KMS-11 (cell line): ENCODE data around the gene SULT1A1.

Experiments used
- H2AFZ ChIP-seq: fragments of 200-600 bp; sonication (generic); 2 replicates; pipeline ENCODE4 v1.6.1; 2016; ENCODE audit warnings: antibody characterized with exemption, mixed run types, low read depth
- H3K27ac ChIP-seq: fragments of 200-600 bp; sonication (generic); 2 replicates; pipeline ENCODE4 v1.6.1; 2016; ENCODE audit warnings: mild to moderate bottlenecking, mixed run types
- H3K27me3 ChIP-seq: fragments of 200-600 bp; sonication (generic); 2 replicates; pipeline ENCODE4 v1.6.1; 2017; ENCODE audit warnings: mild to moderate bottlenecking, low read depth, mixed run types, moderate library complexity; ENCODE audit not compliant: insufficient read depth
- H3K36me3 ChIP-seq: fragments of 200-600 bp; sonication (generic); 2 replicates; pipeline ENCODE4 v1.6.1; 2017; ENCODE audit warnings: mild to moderate bottlenecking, mixed run types; ENCODE audit not compliant: insufficient read depth
- H3K4me1 ChIP-seq: fragments of 200-600 bp; sonication (generic); 2 replicates; pipeline ENCODE4 v1.6.1; 2016; ENCODE audit warnings: mild to moderate bottlenecking, low read depth, mixed run types; ENCODE audit not compliant: poor library complexity, severe bottlenecking
- H3K4me2 ChIP-seq: fragments of 200-600 bp; sonication (generic); 2 replicates; pipeline ENCODE4 v1.7.0; 2016; ENCODE audit warnings: mild to moderate bottlenecking, mixed run types
- H3K4me3 ChIP-seq: fragments of 200-600 bp; sonication (generic); IDR thresholded peaks from 2 replicates; pipeline ENCODE4 v1.6.1; 2017; ENCODE audit warnings: low read depth, low read length, mixed read lengths; ENCODE audit not compliant: insufficient read depth
- H3K79me2 ChIP-seq: fragments of 200-600 bp; sonication (generic); 2 replicates; pipeline ENCODE4 v1.6.1; 2016; ENCODE audit warnings: low read depth, mixed run types; ENCODE audit not compliant: insufficient read depth
- H3K9ac ChIP-seq: fragments of 200-600 bp; sonication (generic); 2 replicates; pipeline ENCODE4 v1.6.1; 2016; ENCODE audit warnings: mild to moderate bottlenecking, mixed run types
- H4K20me1 ChIP-seq: fragments of 200-600 bp; sonication (generic); 2 replicates; pipeline ENCODE4 v1.6.1; 2016; ENCODE audit warnings: mild to moderate bottlenecking, mixed run types; ENCODE audit not compliant: insufficient read depth
- CTCF ChIP-seq: fragments of 200-600 bp; sonication (generic); conservative IDR thresholded peaks from 2 replicates; pipeline ENCODE4 v1.6.1; 2017; ENCODE audit warnings: low read depth, mild to moderate bottlenecking, antibody characterized with exemption, low read length, moderate library complexity, mixed read lengths

The SULT1A1 gene

GRCh38 chr16:28562199-28562598 lies 47.6 kb downstream of the SULT1A1 start:
- Histone ChIP-seq H3K27ac (no peak overlapping the region), H4K20me1 (no peaks in the 10 kb centered on the region), H3K79me2 (no peaks in the 10 kb centered on the region), H3K9ac (no peak overlapping the region), H3K36me3 (no peaks in the 10 kb centered on the region; the same call in 1 of the 2 replicates), H3K4me3 (no peak overlapping the region), H2AFZ (no peak overlapping the region), H3K4me2 (no peak overlapping the region), H3K27me3 (no peaks in the 10 kb centered on the region), H3K4me1 (no peaks in the 10 kb centered on the region)
- no peak for TF ChIP-seq CTCF

GRCh38 chr16:28561557-28562187 lies 48.2 kb downstream of the SULT1A1 start:
- no peak for TF ChIP-seq CTCF
- no peak overlapping the region for H3K4me2 ChIP-seq
- H3K4me1 ChIP-seq, result no peaks in the 10 kb centered on the region
- no peak overlapping the region for H3K4me3 ChIP-seq
- H3K9ac ChIP-seq, result no peak overlapping the region
- H4K20me1 ChIP-seq, result no peaks in the 10 kb centered on the region
- no peak overlapping the region for H2AFZ ChIP-seq
- H3K27ac ChIP-seq, result no peak overlapping the region
- H3K36me3 ChIP-seq, result no peaks in the 10 kb centered on the region; the same call in 1 of the 2 replicates
- H3K79me2 ChIP-seq, result no peaks in the 10 kb centered on the region
- no peaks in the 10 kb centered on the region for H3K27me3 ChIP-seq

- Histone ChIP-seq H3K27me3 (no peaks in the 10 kb centered on the region), H3K79me2 (peaks cover 5% of the 10 kb centered on the region; the same call in 1 of the 2 replicates)
Measured at GRCh38 chr16:28558456-28558855, 51.4 kb downstream of the SULT1A1 start.

GRCh38 chr16:28556914-28557320 lies 52.9 kb downstream of the SULT1A1 start:
- Histone ChIP-seq H3K4me2 (no peak overlapping the region), H3K27ac (no peak overlapping the region), H3K36me3 (no peaks in the 10 kb centered on the region; the same call in 1 of the 2 replicates), H4K20me1 (no peaks in the 10 kb centered on the region), H2AFZ (no peak overlapping the region), H3K27me3 (no peaks in the 10 kb centered on the region), H3K4me3 (no peak overlapping the region), H3K79me2 (peaks cover 5% of the 10 kb centered on the region; the same call in 1 of the 2 replicates), H3K9ac (no peak overlapping the region), H3K4me1 (peaks cover 29% of the 10 kb centered on the region)
- no peak for TF ChIP-seq CTCF

More at GRCh38 chr16:28558456-28558855, 51.4 kb downstream of the SULT1A1 start:
- Histone ChIP-seq H4K20me1 (no peaks in the 10 kb centered on the region), H3K4me1 (peaks cover 21% of the 10 kb centered on the region), H3K27ac (no peak overlapping the region), H2AFZ (no peak overlapping the region), H3K4me2 (no peak overlapping the region), H3K4me3 (no peak overlapping the region), H3K36me3 (no peaks in the 10 kb centered on the region; the same call in 1 of the 2 replicates), H3K9ac (no peak overlapping the region)
- no peak for TF ChIP-seq CTCF
